Endothelial cell of umbilical vein (primary cell): ENCODE measurements around the gene CASR. TPM values are rescaled to one million over a fixed set of nuclear protein-coding genes. Genes with fewer than 3 reads are reported as not detected.
"Not testable (repeated sequence)": the region's sequence is repeated elsewhere in the genome, so short reads cannot be mapped to it uniquely, and the experiment has no call there.

ENCODE experiments used
- BruUV-seq: library from RNA; stranded (reverse); fragments of 400-500 nt; replicated peaks from 2 replicates; lab custom pipeline; 2021; lab: Mats Ljungman, UMichigan
- CTCF ChIA-PET: fragments of 300-600, 350-600 bp; sonication (Branson Sonifier 250); formaldehyde crosslinking; loops from one replicate; lab custom pipeline; 2021; ENCODE audit warnings: antibody characterized with exemption, inconsistent platforms; lab: Charles Lee
- POLR2A ChIA-PET: fragments of 300-600, 350-600 bp; sonication (Branson Sonifier 250); formaldehyde crosslinking; loops from one replicate; lab custom pipeline; 2021; ENCODE audit warnings: antibody characterized with exemption, inconsistent platforms; lab: Charles Lee
- DNase-seq: peaks from one replicate; pipeline ENCODE4 v3.0.0-alpha.2; 2011; ENCODE audit warnings: low read depth, low spot score
- FAIRE-seq: peaks from 2 replicates; lab custom pipeline; 2011; peaks lifted over from hg19 to GRCh38; lab: Jason Lieb, UNC
- H2AFZ ChIP-seq: 2 replicates; pipeline ENCODE4 v1.6.0; 2012; ENCODE audit warnings: low read depth, low read length, control low read depth, inconsistent platforms
- H3K27ac ChIP-seq: 2 replicates; pipeline ENCODE4 v1.5.1; 2011; ENCODE audit warnings: low read depth, mild to moderate bottlenecking, control low read depth, low read length, moderate library complexity; ENCODE audit not compliant: insufficient read depth
- H3K27me3 ChIP-seq, 2 experiments: 2 replicates each; pipeline versions ENCODE4 v1.6.0 to v1.6.1; 2011; ENCODE audit warnings: low read length in 2 of 2, mixed read lengths in 1 of 2; ENCODE audit not compliant: control insufficient read depth in 2 of 2, insufficient read depth in 2 of 2
- H3K36me3 ChIP-seq, 2 experiments: 2 replicates in 1 of 2; 3 replicates in 1 of 2; pipeline ENCODE4 v1.5.1; 2011; ENCODE audit warnings: low read length in 2 of 2, mild to moderate bottlenecking in 1 of 2, moderate library complexity in 1 of 2; ENCODE audit not compliant: control insufficient read depth in 2 of 2, insufficient read depth in 2 of 2; ENCODE audit errors: extremely low read depth in 1 of 2
- H3K4me1 ChIP-seq: 3 replicates; pipeline ENCODE4 v1.5.1; 2011; ENCODE audit warnings: mild to moderate bottlenecking, low read length; ENCODE audit not compliant: control insufficient read depth, insufficient read depth; ENCODE audit errors: extremely low read depth
- H3K4me2 ChIP-seq: 2 replicates; pipeline ENCODE4 v1.6.1; 2011; ENCODE audit warnings: low read length, control low read depth, mixed read lengths; ENCODE audit not compliant: insufficient read depth
- H3K4me3 ChIP-seq, 3 experiments: fragments of 200-600 bp in 1 of 3; sonication (generic), shearing (Covaris generic) in 1 of 3; replicated peaks in 1 of 3; 2 replicates each; pipeline ENCODE4 v1.5.1; 2011 to 2016; ENCODE audit warnings: control low read depth in 3 of 3, low read length in 3 of 3, mild to moderate bottlenecking in 2 of 3, inconsistent platforms in 1 of 3, low read depth in 1 of 3, moderate library complexity in 1 of 3; ENCODE audit not compliant: insufficient read depth in 1 of 3
- H3K79me2 ChIP-seq: 2 replicates; pipeline ENCODE4 v1.6.0; 2012; ENCODE audit warnings: low read length, inconsistent platforms; ENCODE audit not compliant: control insufficient read depth, insufficient read depth
- H3K9ac ChIP-seq: replicated peaks from 2 replicates; pipeline ENCODE3; 2011; ENCODE audit warnings: low read length, control low read depth; ENCODE audit not compliant: insufficient read depth; ENCODE audit errors: extremely low read depth
- H3K9me1 ChIP-seq: replicated peaks from 3 replicates; pipeline ENCODE4 v1.6.0; 2011; ENCODE audit warnings: mild to moderate bottlenecking, low read length; ENCODE audit not compliant: control insufficient read depth, insufficient read depth; ENCODE audit errors: extremely low read depth
- H3K9me3 ChIP-seq: replicated peaks from 2 replicates; pipeline ENCODE4 v1.5.1; 2012; ENCODE audit warnings: low read length, inconsistent platforms; ENCODE audit not compliant: control insufficient read depth, insufficient read depth
- H4K20me1 ChIP-seq: replicated peaks from 2 replicates; pipeline ENCODE3; 2011; ENCODE audit warnings: mild to moderate bottlenecking, low read length; ENCODE audit not compliant: control insufficient read depth, insufficient read depth; ENCODE audit errors: extremely low read depth
- CTCF ChIP-seq, 2 donors: IDR thresholded peaks; 1 replicate in 1 of 2; 2 replicates in 1 of 2; pipeline ENCODE4 v1.5.1; 2011; ENCODE audit warnings: low read length in 2 of 2, mild to moderate bottlenecking in 2 of 2, moderate library complexity in 2 of 2, control low read depth in 1 of 2, inconsistent platforms in 1 of 2, low read depth in 1 of 2; ENCODE audit not compliant: insufficient read depth in 1 of 2; ENCODE audit errors: extremely low read depth in 1 of 2
- EZH2 ChIP-seq: IDR thresholded peaks from 2 replicates; pipeline ENCODE4 v1.6.1; 2012; ENCODE audit warnings: borderline replicate concordance, low read depth, mild to moderate bottlenecking, moderate library complexity, low read length, inconsistent platforms; ENCODE audit not compliant: severe bottlenecking
- FOS ChIP-seq: IDR thresholded peaks from 2 replicates; pipeline ENCODE4 v1.6.1; 2011; ENCODE audit warnings: mild to moderate bottlenecking, low read length, moderate library complexity, borderline replicate concordance; ENCODE audit not compliant: insufficient read depth
- GATA2 ChIP-seq: IDR thresholded peaks from 2 replicates; pipeline ENCODE4 v1.7.0; 2011; ENCODE audit warnings: low read depth, mild to moderate bottlenecking, moderate library complexity, mixed read lengths, low read length; ENCODE audit not compliant: insufficient read length, insufficient read depth
- JUN ChIP-seq: IDR thresholded peaks from 2 replicates; pipeline ENCODE4 v1.6.1; 2011; ENCODE audit warnings: borderline replicate concordance, low read depth; ENCODE audit not compliant: insufficient read length, insufficient read depth
- MYC ChIP-seq: IDR thresholded peaks from one replicate; pipeline ENCODE4 v1.6.1; 2011; ENCODE audit warnings: mild to moderate bottlenecking, low read depth, low read length
- POLR2A ChIP-seq: IDR thresholded peaks from 2 replicates; pipeline ENCODE4 v1.6.1; 2012; ENCODE audit warnings: low read depth, mild to moderate bottlenecking, control low read depth, low read length
- POLR2AphosphoS5 ChIP-seq: IDR thresholded peaks from 2 replicates; pipeline ENCODE4 v1.6.1; 2012; ENCODE audit warnings: low read depth, mild to moderate bottlenecking, control low read depth, low read length, moderate library complexity; ENCODE audit not compliant: insufficient read depth
- dilution Hi-C: fragments of 300-500 bp; cut with MboI; formaldehyde crosslinking; loops from one replicate; pipeline ENCODE4 v1.15.0; 2019; ENCODE audit warnings: low sequenced_read_pairs; ENCODE audit not compliant: extremely low pct_ligation_motif_present
- intact Hi-C: fragments of 100-400 bp; cut with micrococcal nuclease; formaldehyde crosslinking; loops from one replicate; pipeline ENCODE4 v1.10.0; 2022
- polyA plus RNA-seq, 4 experiments: library from polyadenylated mRNA; depleted of rRNA in 3 of 4; stranded (reverse) in 3 of 4; unstranded in 1 of 4; fragments of >200 nt; gene quantifications; 2 replicates each; pipeline versions ENCODE4 v1.2.1 to v1.2.3, GENCODE V29; 2011 to 2012; ENCODE audit warnings: missing spikeins in 1 of 4
- total RNA-seq: library from RNA; stranded (reverse); gene quantifications from 2 replicates; pipeline ENCODE4 v1.2.3, GENCODE V29; 2021
- TF ChIP-seq, protein P1 (sequence below): IDR thresholded peaks from 2 replicates; pipeline ENCODE4 v1.6.1; 2011; ENCODE audit not compliant: insufficient read depth, insufficient read length

CASR gene
- total and polyA plus RNA-seq, 2 donors (not counting 3 experiments of a cell fraction or from before 2014, with no cell fraction given) = not detected

- Histone ChIP-seq H4K20me1 (no peaks in the 10 kb centered on the region), H3K9me3 (no peaks in the 10 kb centered on the region), H3K27me3 (no peaks in the 10 kb centered on the region), H3K4me3 (no peak overlapping the region), H3K4me2 (no peak overlapping the region), H3K36me3 (no peaks in the 10 kb centered on the region), H3K9ac (no peak overlapping the region), H3K27ac (no peak overlapping the region), H3K9me1 (no peaks in the 10 kb centered on the region), H3K79me2 (no peaks in the 10 kb centered on the region), H3K4me1 (no peaks in the 10 kb centered on the region), H2AFZ (no peak overlapping the region)
- intact Hi-C loops = no loop called here
- no TSS peak for BruUV-seq
- TF ChIP-seq POLR2A = no peak
- TF ChIP-seq, protein P1, sequence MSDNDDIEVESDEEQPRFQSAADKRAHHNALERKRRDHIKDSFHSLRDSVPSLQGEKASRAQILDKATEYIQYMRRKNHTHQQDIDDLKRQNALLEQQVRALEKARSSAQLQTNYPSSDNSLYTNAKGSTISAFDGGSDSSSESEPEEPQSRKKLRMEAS = no peak
- TF ChIP-seq CTCF (IDR thresholded peaks at IDR 0.05; ENCODE audit: extremely low read depth in 1 of 2, insufficient read depth in 1 of 2, low read depth in 1 of 2, low read length in 2 of 2) = no peak
- no peak for TF ChIP-seq MYC
- no peak for TF ChIP-seq FOS
- TF ChIP-seq GATA2 = no peak
- no peak for TF ChIP-seq EZH2
- no peak for TF ChIP-seq JUN
- no peak for TF ChIP-seq POLR2AphosphoS5
- CTCF ChIA-PET = no interaction called here
- POLR2A ChIA-PET = no interaction called here
- DNase-seq (no peak), FAIRE-seq (no peak)
- dilution Hi-C loops = no loop called here
Observed at GRCh38 chr3:122169911-122170310, 13.6 kb upstream of the CASR start.

- H3K9me1 ChIP-seq, H4K20me1 ChIP-seq, H3K4me2 ChIP-seq, intact Hi-C loops, H2AFZ ChIP-seq, H3K4me1 ChIP-seq, H3K9me3 ChIP-seq, H3K27ac ChIP-seq, H3K79me2 ChIP-seq, H3K9ac ChIP-seq, POLR2A ChIA-PET, FAIRE-seq, dilution Hi-C loops, BruUV-seq, H3K4me3 ChIP-seq, H3K27me3 ChIP-seq, CTCF ChIA-PET, DNase-seq, H3K36me3 ChIP-seq: not testable (repeated sequence)
Observed at GRCh38 chr3:122171361-122171760, 12.1 kb upstream of the CASR start.
